Aorta (tissue), 4 donors: Measurements from ENCODE around the gene SRPRB. TPM values are rescaled to one million over a fixed set of nuclear protein-coding genes. Genes with fewer than 3 reads are reported as not detected.

Experiments used
- polyA plus RNA-seq, 2 donors: library from polyadenylated mRNA; stranded (reverse); fragments of 200-250 nt; gene quantifications; one replicate each; pipeline ENCODE4 v1.2.3, GENCODE V29; 2013
- total RNA-seq, 2 donors: library from RNA; stranded (reverse); fragmentation: NEBNext Ultra II Directional; extraction: Animal tissue kit (Norgen Biotek cat#: 25700); gene quantifications; one replicate each; pipeline ENCODE4 v1.2.1, GENCODE V29; 2021
- donor health status: healthy with polysubstance abuse.
- donor health status: Bipolar disorder and iron deficiency.
- donor health status: DM: no; HTN: no; CAD: no.
- donor health status: DM: yes; HTN: yes; CAD: no.

The SRPRB gene
- total and polyA plus RNA-seq, 4 donors = 8.6 to 33.6 (median 25.5) TPM

Other genes with a start within 250 kb of the SRPRB start
- gene CDV3, start 232.1 kb upstream of the SRPRB start, total RNA-seq = 100 to 1,000 TPM; 122 to 153 TPM
- 10 to 100 TPM; 48.8 to 65.1 TPM for gene CDV3, start 232.1 kb upstream of the SRPRB start, polyA plus RNA-seq
- gene TOPBP1, start 143.9 kb upstream of the SRPRB start, total RNA-seq = 10 to 100 TPM; 16.8 to 23.2 TPM
- gene TOPBP1, start 143.9 kb upstream of the SRPRB start, polyA plus RNA-seq = 10 to 100 TPM in 1 of 2 donors, 1 to 10 TPM in 1; 8.4 to 17.7 TPM
- 1 to 10 TPM; 1.1 to 7.4 TPM for gene TF, start 59.4 kb upstream of the SRPRB start, total RNA-seq
- gene TF, start 59.4 kb upstream of the SRPRB start, polyA plus RNA-seq = 1 to 10 TPM in 1 of 2 donors, under 1 TPM in 1; 0.75 to 2.1 TPM
- gene RAB6B, start 90.1 kb downstream of the SRPRB start, total RNA-seq = 10 to 100 TPM in 1 of 2 donors, 1 to 10 TPM in 1; 9.2 to 12.0 TPM
- gene RAB6B, start 90.1 kb downstream of the SRPRB start, polyA plus RNA-seq = 1 to 10 TPM in 1 of 2 donors, under 1 TPM in 1; 0.59 to 7.1 TPM
- 100 to 1,000 TPM in 1 of 2 donors, 10 to 100 TPM in 1; 96.8 to 101 TPM for gene SLCO2A1, start 224.1 kb downstream of the SRPRB start, total RNA-seq
- gene SLCO2A1, start 224.1 kb downstream of the SRPRB start, polyA plus RNA-seq = 1 to 10 TPM in 1 of 2 donors, under 1 TPM in 1; 0.25 to 2.8 TPM